ENCODE results near the gene TUBB2B. TPM values are rescaled to one million over a fixed set of nuclear protein-coding genes. Genes with fewer than 3 reads are reported as not detected.

Gene TUBB2B
- polyA plus RNA-seq, 1 donor from 2014 or later = 3,172 TPM

DNA sequence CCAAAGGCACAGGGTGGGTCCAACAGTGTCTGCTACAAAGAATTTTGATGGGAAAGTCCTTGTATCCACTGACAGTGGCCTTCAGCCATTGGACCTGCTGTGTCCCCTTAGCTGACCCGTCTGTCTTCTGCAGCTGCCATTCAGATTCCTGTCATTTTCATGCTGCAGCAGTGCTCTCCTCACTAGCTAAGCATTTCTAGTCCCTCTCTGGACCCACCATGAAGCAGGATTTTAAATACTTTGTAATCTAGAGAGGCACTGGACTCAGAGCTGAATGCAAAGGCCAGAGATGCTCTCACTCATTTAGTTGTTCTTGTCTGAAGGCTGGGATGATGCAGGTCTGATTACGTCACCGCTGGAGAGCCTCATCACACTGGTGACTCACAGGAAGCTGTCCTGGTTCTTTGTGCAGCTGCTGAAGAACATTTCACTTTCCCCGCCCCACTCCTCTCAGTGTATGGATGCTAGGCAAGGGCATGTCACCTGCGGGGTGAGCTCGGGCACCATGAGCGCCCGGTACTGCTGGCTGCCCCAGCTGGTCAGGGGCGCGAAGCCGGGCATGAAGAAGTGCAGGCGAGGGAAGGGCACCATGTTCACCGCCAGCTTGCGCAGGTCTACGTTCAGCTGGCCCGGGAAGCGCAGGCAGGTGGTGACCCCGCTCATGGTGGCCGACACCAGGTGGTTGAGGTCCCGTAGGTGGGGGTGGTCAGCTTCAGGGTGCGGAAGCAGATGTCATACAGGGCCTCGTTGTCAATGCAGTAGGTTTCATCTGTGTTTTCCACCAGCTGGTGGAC, 50.7 kb downstream of the TUBB2B start:
- Histone ChIP-seq H3K36me3 (ENCODE audit: insufficient read depth, low read length) (no peaks in the 10 kb centered on the region), H3K9ac (ENCODE audit: low read length) (no peak overlapping the region), H3F3A (ENCODE audit: insufficient read depth, low read length, poor library complexity, severe bottlenecking) (no peaks in the 10 kb centered on the region), H3K9me2 (ENCODE audit: insufficient read depth, low read length) (no peaks in the 10 kb centered on the region), H3K9me3 (ENCODE audit: low read length) (no peaks in the 10 kb centered on the region), H2AFZ (ENCODE audit: low read depth, low read length) (no peak overlapping the region), H4K20me1 (ENCODE audit: insufficient read depth) (no peaks in the 10 kb centered on the region), H3K4me2 (ENCODE audit: low read length) (no peak overlapping the region), H3K27me3 (ENCODE audit: insufficient read depth, low read depth, low read length) (no peaks in the 10 kb centered on the region), H3K27ac (ENCODE audit: low read length) (no peak overlapping the region), H3K4me3 (ENCODE audit: low read length) (no peak overlapping the region), H3K79me2 (replicated peaks; ENCODE audit: insufficient read depth, low read length) (no peaks in the 10 kb centered on the region)
- TF ChIP-seq SMC3 (conservative IDR thresholded peaks at IDR 0.05; ENCODE audit: poor library complexity) (no peak), MXI1 (conservative IDR thresholded peaks at IDR 0.05; ENCODE audit: poor library complexity, severe bottlenecking) (no peak), POLR2AphosphoS5 (IDR thresholded peaks at IDR 0.05) (no peak), EZH2 (IDR thresholded peaks at IDR 0.05; ENCODE audit: borderline replicate concordance, insufficient read depth, low read length, poor library complexity, severe bottlenecking) (no peak), TAF1 (IDR thresholded peaks at IDR 0.05; ENCODE audit: low read depth) (no peak), REST (IDR thresholded peaks at IDR 0.05; ENCODE audit: borderline replicate concordance) (no peak), RAD21 (conservative IDR thresholded peaks at IDR 0.05) (no peak), EP300 (conservative IDR thresholded peaks at IDR 0.05; ENCODE audit: poor library complexity, severe bottlenecking) (no peak)
- TF ChIP-seq, protein P1, sequence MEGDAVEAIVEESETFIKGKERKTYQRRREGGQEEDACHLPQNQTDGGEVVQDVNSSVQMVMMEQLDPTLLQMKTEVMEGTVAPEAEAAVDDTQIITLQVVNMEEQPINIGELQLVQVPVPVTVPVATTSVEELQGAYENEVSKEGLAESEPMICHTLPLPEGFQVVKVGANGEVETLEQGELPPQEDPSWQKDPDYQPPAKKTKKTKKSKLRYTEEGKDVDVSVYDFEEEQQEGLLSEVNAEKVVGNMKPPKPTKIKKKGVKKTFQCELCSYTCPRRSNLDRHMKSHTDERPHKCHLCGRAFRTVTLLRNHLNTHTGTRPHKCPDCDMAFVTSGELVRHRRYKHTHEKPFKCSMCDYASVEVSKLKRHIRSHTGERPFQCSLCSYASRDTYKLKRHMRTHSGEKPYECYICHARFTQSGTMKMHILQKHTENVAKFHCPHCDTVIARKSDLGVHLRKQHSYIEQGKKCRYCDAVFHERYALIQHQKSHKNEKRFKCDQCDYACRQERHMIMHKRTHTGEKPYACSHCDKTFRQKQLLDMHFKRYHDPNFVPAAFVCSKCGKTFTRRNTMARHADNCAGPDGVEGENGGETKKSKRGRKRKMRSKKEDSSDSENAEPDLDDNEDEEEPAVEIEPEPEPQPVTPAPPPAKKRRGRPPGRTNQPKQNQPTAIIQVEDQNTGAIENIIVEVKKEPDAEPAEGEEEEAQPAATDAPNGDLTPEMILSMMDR (IDR thresholded peaks at IDR 0.05; ENCODE audit: poor library complexity, severe bottlenecking) = no peak

DNA sequence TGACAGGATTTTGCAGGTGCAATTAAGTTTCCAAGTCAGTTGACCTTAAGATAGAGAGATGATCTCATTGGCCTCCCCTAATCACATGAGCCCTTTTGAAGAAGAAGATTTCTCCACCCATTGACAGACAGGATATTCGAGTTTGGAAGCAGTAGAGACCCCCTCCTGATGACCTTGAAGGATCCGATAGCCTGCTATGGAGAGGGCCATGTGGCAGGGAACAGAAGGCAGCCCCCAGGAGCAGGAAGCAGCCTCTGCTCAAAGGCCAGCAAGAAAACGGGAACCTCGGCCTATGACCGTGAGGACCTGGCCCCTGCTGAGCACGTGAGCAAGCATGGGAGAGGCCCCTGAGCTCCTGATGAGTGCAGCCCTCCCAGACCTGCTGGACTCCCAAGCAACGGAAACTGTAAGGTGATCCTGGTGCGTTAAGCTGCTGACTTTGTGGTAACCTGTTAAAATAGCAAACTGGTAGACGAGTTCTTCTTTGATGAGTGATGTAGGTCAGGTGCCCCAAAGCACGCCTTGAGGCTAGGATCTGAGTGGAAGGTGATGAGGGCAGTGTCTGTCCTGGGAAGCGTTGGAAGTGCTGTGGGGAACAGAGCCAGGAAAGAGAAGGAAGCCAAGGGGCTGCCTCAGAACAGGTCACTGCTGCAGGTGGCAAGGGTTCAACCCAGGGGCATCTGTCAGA, 51.6 kb downstream of the TUBB2B start:
- Histone ChIP-seq H3F3A (ENCODE audit: insufficient read depth, low read length, poor library complexity, severe bottlenecking) (no peaks in the 10 kb centered on the region), H3K27ac (ENCODE audit: low read length) (no peak overlapping the region), H3K36me3 (ENCODE audit: insufficient read depth, low read length) (no peaks in the 10 kb centered on the region), H3K9ac (ENCODE audit: low read length) (no peak overlapping the region), H3K79me2 (replicated peaks; ENCODE audit: insufficient read depth, low read length) (no peaks in the 10 kb centered on the region), H3K4me3 (ENCODE audit: low read length) (no peak overlapping the region), H3K9me2 (ENCODE audit: insufficient read depth, low read length) (no peaks in the 10 kb centered on the region), H3K9me3 (ENCODE audit: low read length) (no peaks in the 10 kb centered on the region), H3K27me3 (ENCODE audit: insufficient read depth, low read depth, low read length) (no peaks in the 10 kb centered on the region), H4K20me1 (ENCODE audit: insufficient read depth) (no peaks in the 10 kb centered on the region), H3K4me2 (ENCODE audit: low read length) (no peak overlapping the region), H2AFZ (ENCODE audit: low read depth, low read length) (no peak overlapping the region)
- TF ChIP-seq TAF1 (IDR thresholded peaks at IDR 0.05; ENCODE audit: low read depth) (no peak), RAD21 (conservative IDR thresholded peaks at IDR 0.05) (no peak), SMC3 (conservative IDR thresholded peaks at IDR 0.05; ENCODE audit: poor library complexity) (no peak), MXI1 (conservative IDR thresholded peaks at IDR 0.05; ENCODE audit: poor library complexity, severe bottlenecking) (no peak), EP300 (conservative IDR thresholded peaks at IDR 0.05; ENCODE audit: poor library complexity, severe bottlenecking) (no peak), EZH2 (IDR thresholded peaks at IDR 0.05; ENCODE audit: borderline replicate concordance, insufficient read depth, low read length, poor library complexity, severe bottlenecking) (no peak), POLR2AphosphoS5 (IDR thresholded peaks at IDR 0.05) (no peak), REST (IDR thresholded peaks at IDR 0.05; ENCODE audit: borderline replicate concordance) (no peak)
- TF ChIP-seq, protein P1 (IDR thresholded peaks at IDR 0.05; ENCODE audit: poor library complexity, severe bottlenecking) = no peak
